ENCODE measurements around the gene MAMDC2.

MAMDC2 gene

GRCh38 chr9:70107558-70107957, 63.9 kb downstream of the MAMDC2 start:
- no peak for DNase-seq (ENCODE audit: low read depth)

- no peak for DNase-seq (ENCODE audit: low read depth)
Measured at GRCh38 chr9:70108181-70108580, 64.5 kb downstream of the MAMDC2 start.

GRCh38 chr9:70110194-70111041, 66.8 kb downstream of the MAMDC2 start:
- no peak for DNase-seq (ENCODE audit: low read depth)

- no peak for DNase-seq (ENCODE audit: low read depth)
Measured at GRCh38 chr9:70111042-70111602, 67.5 kb downstream of the MAMDC2 start.

GRCh38 chr9:70111641-70112236, 68.1 kb downstream of the MAMDC2 start:
- DNase-seq (ENCODE audit: low read depth) = no peak

GRCh38 chr9:70112981-70113380, 69.3 kb downstream of the MAMDC2 start:
- DNase-seq (ENCODE audit: low read depth) = no peak

GRCh38 chr9:70113403-70114022, 69.9 kb downstream of the MAMDC2 start:
- DNase-seq (ENCODE audit: low read depth) = no peak

- no peak for DNase-seq (ENCODE audit: low read depth)
Measured at GRCh38 chr9:70114898-70115297, 71.2 kb downstream of the MAMDC2 start.

- DNase-seq (ENCODE audit: low read depth) = no peak
Measured at GRCh38 chr9:70117835-70118319, 74.2 kb downstream of the MAMDC2 start.

GRCh38 chr9:70119786-70120185, 76.1 kb downstream of the MAMDC2 start:
- DNase-seq (ENCODE audit: low read depth) = no peak

- peak; percentile 76 for DNase-seq (ENCODE audit: low read depth)
Measured at GRCh38 chr9:70120834-70121510, 77.3 kb downstream of the MAMDC2 start.

- no peak for DNase-seq (ENCODE audit: low read depth)
Measured at GRCh38 chr9:70121818-70122436, 78.3 kb downstream of the MAMDC2 start.

- DNase-seq (ENCODE audit: low read depth) = no peak
Measured at GRCh38 chr9:70123695-70124094, 80.0 kb downstream of the MAMDC2 start.

- DNase-seq (ENCODE audit: low read depth) = no peak
Measured at GRCh38 chr9:70125621-70126263, 82.1 kb downstream of the MAMDC2 start.

GRCh38 chr9:70127036-70127435, 83.4 kb downstream of the MAMDC2 start:
- no peak for DNase-seq (ENCODE audit: low read depth)

- no peak for DNase-seq (ENCODE audit: low read depth)
Measured at GRCh38 chr9:70127540-70128416, 84.1 kb downstream of the MAMDC2 start.

GRCh38 chr9:70130266-70130665, 86.6 kb downstream of the MAMDC2 start:
- DNase-seq (ENCODE audit: low read depth) = no peak

- no peak for DNase-seq (ENCODE audit: low read depth)
Measured at GRCh38 chr9:70131296-70131695, 87.6 kb downstream of the MAMDC2 start.

- DNase-seq (ENCODE audit: low read depth) = no peak
Measured at GRCh38 chr9:70133253-70134208, 89.9 kb downstream of the MAMDC2 start.
